Spleen (tissue), 11 donors: Measurements from ENCODE around the gene CISH. TPM values are rescaled to one million over a fixed set of nuclear protein-coding genes. Genes with fewer than 3 reads are reported as not detected.

Source experiments
- DNase-seq: peaks from one replicate; pipeline ENCODE4 v3.0.0-alpha.2; 2020
- H3K27ac ChIP-seq, 8 donors: fragments of 200-600 bp; sonication (generic) in 7 of 8; 1 replicate in 4 of 8; 2 replicates in 4 of 8; pipeline versions ENCODE4 v1.5.0 to v1.8.0; 2016 to 2021; ENCODE audit warnings: inconsistent platforms in 4 of 8, mild to moderate bottlenecking in 4 of 8, moderate library complexity in 1 of 8
- H3K27me3 ChIP-seq, 7 donors: fragments of 200-600 bp; sonication (generic) in 6 of 7; replicated peaks in 1 of 7; 1 replicate in 4 of 7; 2 replicates in 3 of 7; pipeline versions ENCODE4 v1.5.0 to v1.8.0; 2016 to 2021; ENCODE audit warnings: inconsistent platforms in 3 of 7, mild to moderate bottlenecking in 1 of 7
- H3K36me3 ChIP-seq, 6 donors: fragments of 200-600 bp; sonication (generic) in 5 of 6; 1 replicate in 4 of 6; 2 replicates in 2 of 6; pipeline versions ENCODE4 v1.5.0 to v1.8.0; 2016 to 2021; ENCODE audit warnings: inconsistent platforms in 2 of 6
- H3K4me1 ChIP-seq, 6 donors: fragments of 200-600 bp; sonication (generic) in 5 of 6; 1 replicate in 3 of 6; 2 replicates in 3 of 6; pipeline versions ENCODE4 v1.5.0 to v1.8.0; 2016 to 2021; ENCODE audit warnings: inconsistent platforms in 3 of 6
- H3K4me3 ChIP-seq, 8 donors: fragments of 200-600 bp; sonication (generic) in 7 of 8; 1 replicate in 4 of 8; 2 replicates in 4 of 8; pipeline versions ENCODE4 v1.5.0 to v1.8.0; 2016 to 2021; ENCODE audit warnings: inconsistent platforms in 4 of 8, mild to moderate bottlenecking in 4 of 8, moderate library complexity in 2 of 8
- H3K9me3 ChIP-seq, 8 donors: fragments of 200-600 bp; sonication (generic) in 7 of 8; 1 replicate in 4 of 8; 2 replicates in 4 of 8; pipeline versions ENCODE4 v1.5.0 to v1.8.0; 2016 to 2021; ENCODE audit warnings: inconsistent platforms in 4 of 8
- CTCF ChIP-seq, 11 experiments: fragments of 200-600 bp in 7 of 11; fragments of 450-650 bp in 4 of 11; sonication (generic) in 4 of 11; IDR thresholded peaks in 8 of 11; conservative IDR thresholded peaks in 3 of 11; 1 replicate in 7 of 11; 2 replicates in 4 of 11; pipeline versions ENCODE4 v1.4.0 to v1.8.0; 2016 to 2021; ENCODE audit warnings: antibody characterized with exemption in 11 of 11, inconsistent platforms in 4 of 11, mild to moderate bottlenecking in 1 of 11
- POLR2A ChIP-seq, 3 donors: fragments of 450-650 bp; IDR thresholded peaks; one replicate each; pipeline ENCODE4 v1.5.1; 2017; ENCODE audit warnings: antibody characterized with exemption in 3 of 3, mild to moderate bottlenecking in 1 of 3
- POLR2AphosphoS5 ChIP-seq, 3 donors: sonication (generic); formaldehyde crosslinking; IDR thresholded peaks; one replicate each; pipeline ENCODE4 v1.5.1; 2017; ENCODE audit warnings: antibody characterized with exemption in 3 of 3
- WGBS, 5 donors: extraction: QIAGEN DNeasy Blood & Tissue Kit in 3 of 5; methylation state at CpG; one replicate each; pipeline versions ENCODE4 v1.1.5 to v1.1.7; 2013 to 2018; 5-methylcytosine and 5-hydroxymethylcytosine counted together
- intact Hi-C: fragments of 100-400 bp; cut with DNase I; formaldehyde crosslinking; loops from one replicate; pipeline ENCODE4 v1.15.0; 2023; ENCODE audit warnings: low total_unique reads
- polyA plus RNA-seq, 3 donors: library from polyadenylated mRNA; stranded (reverse); fragments of 200-250 nt; gene quantifications; one replicate each; pipeline ENCODE4 v1.2.1, GENCODE V29; 2013
- total RNA-seq, 7 donors: library from RNA; depleted of rRNA in 3 of 7; stranded (reverse); fragments of >200 nt in 3 of 7; fragmentation: NEBNext Ultra II Directional in 4 of 7; extraction: Animal tissue kit (Norgen Biotek cat#: 25700) in 4 of 7; gene quantifications; one replicate each; pipeline versions ENCODE4 v1.1.0 to v1.2.1, GENCODE V29; 2016 to 2021
- donor health status: healthy with polysubstance abuse.
- donor health status: DM: no; HTN: no; CAD: no; lungs with moderate emphysema.
- donor health status: DM: no; HTN: no; CAD: no.
- donor health status: Bipolar disorder and iron deficiency.
- donor health status: healthy.
- donor health status: DM: no; HTN: no; CAD: no.
- donor health status: DM: yes; HTN: yes; CAD: no.

Gene CISH
- total and polyA plus RNA-seq, 10 donors, result 2.9 to 23.6 (median 11.0) TPM

- intact Hi-C loops, result no loop called here
- TF ChIP-seq POLR2AphosphoS5 (IDR thresholded peaks at IDR 0.05) (no peak), CTCF (IDR thresholded peaks at IDR 0.05 in 8 of 11, conservative IDR thresholded peaks at IDR 0.05 in 3 of 11) (no peak), POLR2A (IDR thresholded peaks at IDR 0.05) (no peak)
- H3K27me3 ChIP-seq, result no peaks in the 10 kb centered on the region
- DNase-seq, result no peak
- H3K9me3 ChIP-seq, result no peaks in the 10 kb centered on the region
- no peak overlapping the region for H3K4me3 ChIP-seq
- 78 to 94% (median 85%) methylated on average over 6 of the region's 6 CpGs for WGBS, 5 donors
- peak overlapping the region in 3 of 8 donors; percentile 61 to 74 (median 70) for H3K27ac ChIP-seq
- H3K4me1 ChIP-seq, result peaks cover 4 to 98% (median 78%) of the 10 kb centered on the region in 6 donors
- peaks cover 0 to 40% (median 0%) of the 10 kb centered on the region in 6 donors for H3K36me3 ChIP-seq
These were observed 18.8 kb upstream of the CISH start for GRCh38 chr3:50630394-50630793.

DNA sequence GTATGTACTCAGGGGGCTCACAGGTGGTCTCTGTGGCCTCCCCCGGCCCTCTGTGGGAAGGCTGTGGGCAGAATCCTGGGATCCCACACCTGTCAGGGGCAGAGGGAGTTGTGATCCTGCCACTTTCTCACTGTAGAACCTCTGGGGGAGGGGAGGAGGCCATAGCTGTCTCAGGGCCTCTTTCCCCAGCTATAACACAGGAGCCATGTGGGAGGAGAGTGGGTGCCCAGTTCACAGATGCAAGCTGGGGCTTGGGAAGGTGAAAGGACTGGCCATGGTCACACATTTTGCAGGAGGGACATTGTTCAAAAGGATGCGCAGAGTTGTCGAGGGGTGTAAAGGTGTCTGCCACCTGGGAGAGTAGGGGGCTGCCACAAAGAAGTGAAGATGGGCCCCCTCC lies 17.0 kb upstream of the CISH start:
- no peak for DNase-seq
- 82 to 95% (median 87%) methylated on average over 2 to 3 of the region's 3 CpGs for WGBS, 5 donors
- peak overlapping the region in 2 of 8 donors; percentile 25 to 70 for H3K27ac ChIP-seq
- peaks cover 9 to 100% (median 90%) of the 10 kb centered on the region in 6 donors for H3K4me1 ChIP-seq
- TF ChIP-seq CTCF (IDR thresholded peaks at IDR 0.05 in 8 of 11, conservative IDR thresholded peaks at IDR 0.05 in 3 of 11) (no peak), POLR2AphosphoS5 (IDR thresholded peaks at IDR 0.05) (no peak), POLR2A (IDR thresholded peaks at IDR 0.05) (no peak)
- H3K4me3 ChIP-seq, result no peak overlapping the region
- H3K36me3 ChIP-seq, result peaks cover 0 to 33% (median 0%) of the 10 kb centered on the region in 6 donors
- H3K27me3 ChIP-seq, result no peaks in the 10 kb centered on the region
- intact Hi-C loops, result no loop called here
- no peaks in the 10 kb centered on the region for H3K9me3 ChIP-seq

- peaks cover 0 to 41% (median 0%) of the 10 kb centered on the region in 6 donors for H3K36me3 ChIP-seq
- TF ChIP-seq CTCF (IDR thresholded peaks at IDR 0.05 in 8 of 11, conservative IDR thresholded peaks at IDR 0.05 in 3 of 11), result no peak
- TF ChIP-seq POLR2AphosphoS5 (IDR thresholded peaks at IDR 0.05), result peak in 1 of 3 donors; percentile 15
- H3K27ac ChIP-seq, result peak overlapping the region in 3 of 8 donors; percentile 34 to 70 (median 65)
- H3K4me1 ChIP-seq, result peaks cover 10 to 100% (median 90%) of the 10 kb centered on the region in 6 donors
- intact Hi-C loops, result no loop called here
- no peaks in the 10 kb centered on the region for H3K9me3 ChIP-seq
- H3K4me3 ChIP-seq, result no peak overlapping the region
- H3K27me3 ChIP-seq, result no peaks in the 10 kb centered on the region
- DNase-seq, result no peak
- WGBS, 5 donors, result 58 to 71% (median 59%) methylated on average over 3 to 6 of the region's 6 CpGs
These were observed 16.0 kb upstream of the CISH start for GRCh38 chr3:50627407-50628051.

DNA sequence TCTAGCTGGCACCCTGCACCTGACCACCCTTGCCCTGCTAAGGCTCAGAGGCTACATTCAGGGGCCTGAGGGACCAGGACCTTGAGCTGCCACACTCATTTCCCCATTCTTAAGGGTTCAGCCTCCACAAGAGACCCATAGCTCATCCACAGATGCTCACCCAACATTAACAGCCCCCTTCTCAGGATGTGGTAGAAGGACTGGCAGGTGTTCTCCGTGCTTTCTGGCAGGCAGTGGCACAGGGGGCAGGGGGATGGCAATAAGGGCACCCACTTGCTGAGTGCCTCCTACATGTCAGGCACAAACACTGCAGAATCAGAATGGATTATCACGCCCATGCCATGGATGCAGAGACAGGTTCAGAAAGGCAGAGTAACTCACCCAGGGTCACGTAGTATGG lies 14.8 kb upstream of the CISH start:
- H3K36me3 ChIP-seq, result peaks cover 0 to 52% (median 0%) of the 10 kb centered on the region in 6 donors
- no peak for DNase-seq
- peaks cover 6 to 100% (median 84%) of the 10 kb centered on the region in 6 donors for H3K4me1 ChIP-seq
- H3K27me3 ChIP-seq, result no peaks in the 10 kb centered on the region
- peak overlapping the region in 3 of 8 donors; percentile 34 to 70 (median 37) for H3K27ac ChIP-seq
- WGBS, 5 donors, result 56 to 81% (median 71%) methylated on average over 2 to 3 of the region's 3 CpGs
- no peak overlapping the region for H3K4me3 ChIP-seq
- intact Hi-C loops, result no loop called here
- TF ChIP-seq POLR2AphosphoS5 (IDR thresholded peaks at IDR 0.05), result no peak
- TF ChIP-seq CTCF (IDR thresholded peaks at IDR 0.05 in 8 of 11, conservative IDR thresholded peaks at IDR 0.05 in 3 of 11), result no peak
- TF ChIP-seq POLR2A (IDR thresholded peaks at IDR 0.05), result no peak
- H3K9me3 ChIP-seq, result no peaks in the 10 kb centered on the region
